ENCODE data around the gene FBXL20. TPM values are rescaled to one million over a fixed set of nuclear protein-coding genes. Genes with fewer than 3 reads are reported as not detected.

Gene FBXL20
- total and polyA plus RNA-seq, 2 donors (not counting 3 experiments of a cell fraction or from before 2014, with no cell fraction given) = 4.6 to 18.0 TPM

GRCh38 chr17:39236450-39236927 lies 164.9 kb downstream of the FBXL20 start:
- POLR2A ChIA-PET = no interaction called here
- H3K9me1 ChIP-seq (replicated peaks; ENCODE audit: control insufficient read depth, extremely low read depth, insufficient read depth, low read length) = no peaks in the 10 kb centered on the region
- no peaks in the 10 kb centered on the region for H3K36me3 ChIP-seq (ENCODE audit: control insufficient read depth in 2 of 2, extremely low read depth in 1 of 2, insufficient read depth in 2 of 2, low read length in 2 of 2)

More at GRCh38 chr17:39236450-39236927, 164.9 kb downstream of the FBXL20 start:
- peaks cover 3% of the 10 kb centered on the region for H3K4me1 ChIP-seq (ENCODE audit: control insufficient read depth, extremely low read depth, insufficient read depth, low read length)
- intact Hi-C loops (cut with micrococcal nuclease) (no loop called here), dilution Hi-C loops (cut with MboI; ENCODE audit: extremely low pct_ligation_motif_present, low sequenced_read_pairs) (no loop called here)
- no peaks in the 10 kb centered on the region for H4K20me1 ChIP-seq (replicated peaks; ENCODE audit: control insufficient read depth, extremely low read depth, insufficient read depth, low read length)
- no peak overlapping the region for H3K4me3 ChIP-seq (replicated peaks in 1 of 3; ENCODE audit: insufficient read depth in 1 of 3, low read depth in 1 of 3, low read length in 3 of 3)
- H3K27me3 ChIP-seq (ENCODE audit: control insufficient read depth in 2 of 2, insufficient read depth in 2 of 2, low read length in 2 of 2) = peaks cover 4 to 5% of the 10 kb centered on the region in 2 experiments
- CTCF ChIA-PET = interaction anchor here (1.2 to 12.5 kb wide), 10 partner anchors 9 to 84 kb away, joined by 3 to 420 read pairs (median 6); partner anchors contain the start of genes RPL19 and STAC2
- H3K9me3 ChIP-seq (replicated peaks; ENCODE audit: control insufficient read depth, insufficient read depth, low read length) = no peaks in the 10 kb centered on the region
- H3K27ac ChIP-seq (ENCODE audit: insufficient read depth, low read depth, low read length) = no peak overlapping the region
- H3K79me2 ChIP-seq (ENCODE audit: control insufficient read depth, insufficient read depth, low read length) = no peaks in the 10 kb centered on the region
- no peak overlapping the region for H3K4me2 ChIP-seq (ENCODE audit: insufficient read depth, low read length)
- no peak for TF ChIP-seq POLR2AphosphoS5 (IDR thresholded peaks at IDR 0.05; ENCODE audit: insufficient read depth, low read depth, low read length)
- TF ChIP-seq JUN (IDR thresholded peaks at IDR 0.05; ENCODE audit: borderline replicate concordance, insufficient read depth, insufficient read length, low read depth) = no peak
- TF ChIP-seq MAX (IDR thresholded peaks at IDR 0.05; ENCODE audit: insufficient read depth, insufficient read length) = no peak
- no peak for TF ChIP-seq POLR2A (IDR thresholded peaks at IDR 0.05; ENCODE audit: low read depth, low read length)
- TF ChIP-seq GATA2 (IDR thresholded peaks at IDR 0.05; ENCODE audit: insufficient read depth, insufficient read length, low read depth, low read length) = no peak
- TF ChIP-seq MYC (IDR thresholded peaks at IDR 0.05; ENCODE audit: low read depth, low read length) = no peak
- TF ChIP-seq FOS (IDR thresholded peaks at IDR 0.05; ENCODE audit: borderline replicate concordance, insufficient read depth, low read length) = no peak
- TF ChIP-seq CTCF (IDR thresholded peaks at IDR 0.05; ENCODE audit: extremely low read depth in 1 of 2, insufficient read depth in 1 of 2, low read depth in 1 of 2, low read length in 2 of 2) = no peak
- TF ChIP-seq EZH2 (IDR thresholded peaks at IDR 0.05; ENCODE audit: borderline replicate concordance, low read depth, low read length, severe bottlenecking) = no peak
- BruUV-seq (replicated peaks) = no TSS peak
- no peak for FAIRE-seq
- DNase-seq (ENCODE audit: low read depth, low spot score) = no peak
- no peak overlapping the region for H3K9ac ChIP-seq (replicated peaks; ENCODE audit: extremely low read depth, insufficient read depth, low read length)
- no peak overlapping the region for H2AFZ ChIP-seq (ENCODE audit: low read depth, low read length)

Measured in endothelial cell of umbilical vein (primary cell).